Stimulated activated CD4-positive, alpha-beta T cell treated with anti-CD3 and anti-CD28 coated beads, Interleukin-1b, Interleukin-23, amount 100 ng/mL, for 1 hour (primary cell): ENCODE results near the gene LRRC17.
"Not testable (repeated sequence)": the region's sequence is repeated elsewhere in the genome, so short reads cannot be mapped to it uniquely, and the experiment has no call there.

Source experiments
- DNase-seq, 2 donors: peaks; one replicate each; pipeline ENCODE4 v3.0.0-alpha.2; 2020; ENCODE audit warnings: low read depth in 2 of 2

Gene LRRC17

DNA sequence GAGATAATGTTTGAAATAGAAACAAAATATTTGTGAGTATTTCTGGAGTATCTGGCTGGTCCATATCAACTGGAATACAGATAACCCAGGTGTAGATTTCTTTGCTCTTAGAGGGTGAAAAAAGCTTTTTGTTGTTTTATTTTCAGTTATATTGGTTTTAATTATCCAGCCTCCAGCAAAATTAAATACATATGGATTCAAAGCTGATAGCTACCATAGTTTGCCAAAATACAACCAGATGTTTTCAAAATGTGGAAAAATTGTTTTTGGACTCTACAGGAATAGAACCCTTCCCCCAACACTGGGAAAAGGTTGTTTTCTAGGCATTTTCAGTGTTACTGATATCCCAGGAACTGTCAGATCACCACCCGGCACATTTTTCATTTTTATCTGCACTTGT is 30.1 kb downstream of the LRRC17 start:
- no peak for DNase-seq

GRCh38 chr7:102943423-102944169 is 30.8 kb downstream of the LRRC17 start:
- no peak for DNase-seq

- no peak for DNase-seq
These were observed 31.4 kb downstream of the LRRC17 start for GRCh38 chr7:102944241-102944640.

DNA sequence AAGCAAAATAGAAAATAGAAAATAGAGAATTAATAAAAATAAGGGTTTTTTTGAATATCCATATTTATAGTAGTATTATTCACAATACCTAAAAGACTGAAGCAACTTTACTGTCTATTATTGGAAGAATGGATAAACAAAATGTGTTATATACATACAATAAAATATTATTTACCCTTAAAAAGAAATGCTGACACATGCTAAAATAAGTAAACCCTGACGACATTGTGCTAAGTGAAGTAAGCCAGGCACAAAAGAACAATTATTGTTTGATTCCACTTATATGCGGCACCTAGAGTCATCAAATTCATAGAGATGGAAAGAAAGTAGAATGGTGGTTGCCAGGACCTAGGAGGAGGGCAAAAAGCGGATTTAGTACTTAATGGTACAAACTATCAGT is 39.0 kb downstream of the LRRC17 start:
- no peak for DNase-seq

DNA sequence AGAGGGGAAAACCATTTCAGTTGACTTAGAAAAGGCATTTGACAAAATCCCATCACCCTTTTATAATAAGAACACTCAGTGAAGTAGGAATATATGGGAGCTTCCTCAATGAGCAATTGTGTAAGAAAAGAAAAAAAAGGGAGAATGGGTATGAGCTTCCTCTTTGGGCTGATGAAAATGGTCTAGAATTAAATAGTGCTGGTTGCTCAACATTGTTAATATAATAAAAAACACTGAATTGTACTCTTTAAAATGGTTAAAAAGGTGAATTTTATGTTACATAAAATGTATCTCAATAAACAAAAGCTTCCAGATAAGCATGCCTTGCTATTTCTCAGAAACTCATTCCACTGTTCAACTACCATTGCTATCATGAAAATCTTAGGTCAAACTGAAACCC is 40.6 kb downstream of the LRRC17 start:
- no peak for DNase-seq

DNA sequence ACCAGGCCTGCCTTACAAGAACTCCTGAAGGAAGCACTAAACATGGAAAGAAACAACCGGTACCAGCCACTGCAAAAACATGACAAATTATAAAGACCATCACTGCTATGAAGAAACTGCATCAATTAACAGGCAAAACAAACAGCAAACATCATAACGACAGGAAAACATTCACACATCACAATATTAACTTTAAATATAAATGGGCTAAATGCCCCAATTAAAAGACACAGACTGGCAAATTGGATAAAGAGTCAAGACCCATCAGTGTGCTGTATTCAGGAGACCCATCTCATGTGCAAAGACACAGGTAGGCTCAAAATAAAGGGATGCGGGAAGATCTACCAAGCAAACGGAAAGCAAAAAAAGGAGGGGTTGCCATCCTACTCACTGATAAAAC is 41.6 kb downstream of the LRRC17 start:
- DNase-seq = not testable (repeated sequence)

DNA sequence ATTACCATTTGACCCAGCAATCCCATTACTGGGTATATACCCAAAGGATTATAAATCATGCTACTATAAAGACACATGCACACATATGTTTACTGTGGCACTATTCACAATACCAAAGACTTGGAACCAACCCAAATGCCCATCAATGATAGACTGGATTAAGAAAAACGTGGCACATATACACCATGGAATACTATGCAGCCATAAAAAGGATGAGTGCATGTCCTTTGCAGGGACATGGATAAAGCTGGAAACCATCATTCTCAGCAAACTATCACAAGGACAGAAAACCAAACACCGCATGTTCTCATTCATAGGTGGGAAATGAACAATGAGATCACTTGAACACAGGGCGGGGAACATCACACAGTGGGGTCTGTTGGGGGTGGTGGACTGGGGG is 45.2 kb downstream of the LRRC17 start:
- DNase-seq = not testable (repeated sequence)

DNA sequence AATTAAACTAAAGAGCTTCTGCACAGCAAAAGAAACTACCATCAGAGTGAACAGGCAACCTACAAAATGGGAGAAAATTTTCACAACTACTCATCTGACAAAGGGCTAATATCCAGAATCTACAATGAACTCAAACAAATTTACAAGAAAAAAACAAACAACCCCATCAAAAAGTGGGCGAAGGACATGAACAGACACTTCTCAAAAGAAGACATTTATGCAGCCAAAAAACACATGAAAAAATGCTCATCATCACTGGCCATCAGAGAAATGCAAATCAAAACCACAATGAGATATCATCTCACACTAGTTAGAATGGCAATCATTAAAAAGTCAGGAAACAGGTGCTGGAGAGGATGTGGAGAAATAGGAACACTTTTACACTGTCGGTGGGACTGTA is 49.2 kb downstream of the LRRC17 start:
- not testable (repeated sequence) for DNase-seq

DNA sequence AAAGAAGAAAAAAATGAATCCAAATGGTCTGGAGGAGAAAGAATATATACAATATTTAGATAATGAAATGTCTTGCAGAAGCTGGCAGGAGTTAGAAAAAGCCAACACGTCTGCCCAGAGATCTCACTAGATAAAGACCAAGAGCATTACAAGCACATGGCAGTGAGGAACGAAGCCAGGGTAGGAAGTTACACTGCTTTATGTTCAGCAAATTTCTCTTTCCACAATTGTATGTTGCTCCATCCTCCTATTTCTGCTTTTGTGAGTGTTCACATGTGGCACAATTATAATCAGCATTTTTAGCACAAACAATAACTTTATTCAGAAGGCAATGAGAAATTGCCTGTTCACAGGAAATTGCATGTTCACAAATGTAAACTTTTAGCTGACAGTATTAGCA is 53.7 kb downstream of the LRRC17 start:
- no peak for DNase-seq

- no peak for DNase-seq
These were observed 55.0 kb downstream of the LRRC17 start for GRCh38 chr7:102967798-102968197.

- DNase-seq = no peak
These were observed 60.4 kb downstream of the LRRC17 start for GRCh38 chr7:102973096-102973802.

- no peak for DNase-seq
These were observed 61.8 kb downstream of the LRRC17 start for GRCh38 chr7:102974366-102975236.

GRCh38 chr7:102975854-102976253 is 63.1 kb downstream of the LRRC17 start:
- DNase-seq = no peak

- no peak for DNase-seq
These were observed 63.7 kb downstream of the LRRC17 start for GRCh38 chr7:102976493-102976892.

DNA sequence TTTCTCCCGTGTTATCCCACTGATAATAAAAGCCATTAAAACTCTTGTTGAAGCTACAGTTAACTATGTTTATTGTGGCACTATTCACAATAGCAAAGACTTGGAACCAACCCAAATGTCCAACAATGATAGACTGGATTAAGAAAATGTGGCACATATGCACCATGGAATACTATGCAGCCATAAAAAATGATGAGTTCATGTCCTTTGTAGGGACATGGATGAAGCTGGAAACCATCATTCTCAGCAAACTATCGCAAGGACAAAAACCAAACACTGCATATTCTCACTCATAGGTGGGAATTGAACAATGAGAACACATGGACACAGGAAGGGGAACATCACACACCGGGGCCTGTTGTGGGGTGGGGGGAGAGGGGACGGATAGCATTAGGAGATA is 64.8 kb downstream of the LRRC17 start:
- not testable (repeated sequence) for DNase-seq

GRCh38 chr7:102978284-102978683 is 65.5 kb downstream of the LRRC17 start:
- DNase-seq = no peak

GRCh38 chr7:102979670-102980069 is 66.9 kb downstream of the LRRC17 start:
- no peak for DNase-seq

- DNase-seq = no peak
These were observed 68.7 kb downstream of the LRRC17 start for GRCh38 chr7:102981451-102981850.

- no peak for DNase-seq
These were observed 69.4 kb downstream of the LRRC17 start for GRCh38 chr7:102982235-102982634.

- DNase-seq = no peak
These were observed 70.8 kb downstream of the LRRC17 start for GRCh38 chr7:102983602-102984001.

DNA sequence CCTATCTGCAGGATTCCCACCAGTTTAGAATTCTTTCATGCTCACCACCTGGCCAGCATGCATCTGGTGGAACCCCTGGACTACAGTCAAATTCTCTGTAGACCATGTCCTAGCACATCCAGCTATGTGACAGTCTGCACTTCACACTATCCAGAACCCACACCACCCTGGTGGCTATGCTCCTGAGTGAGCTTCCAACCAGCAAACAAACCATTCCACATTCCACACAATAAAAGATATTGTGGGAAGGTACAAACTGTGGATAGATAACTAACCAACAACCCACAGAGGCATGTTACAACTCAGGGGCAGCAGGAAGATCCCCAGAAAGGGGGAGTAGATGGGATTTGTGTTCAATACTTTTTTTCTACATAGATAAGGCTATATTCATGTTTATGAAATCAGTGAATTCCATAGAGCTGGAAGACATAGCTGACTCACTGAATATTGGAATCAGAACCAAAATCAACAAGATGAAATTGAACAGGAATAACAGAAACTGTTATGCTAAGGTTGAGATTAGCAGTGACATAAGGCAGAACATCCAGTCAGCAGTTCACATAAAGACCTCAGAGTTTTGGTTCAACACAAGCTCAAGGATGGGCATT is 72.5 kb downstream of the LRRC17 start:
- no peak for DNase-seq

- no peak for DNase-seq
These were observed 75.3 kb downstream of the LRRC17 start for GRCh38 chr7:102988088-102988487.
